Hepatocyte (in vitro differentiated cells): ENCODE data around the gene SPATA20. TPM values are rescaled to one million over a fixed set of nuclear protein-coding genes. Genes with fewer than 3 reads are reported as not detected.

ENCODE experiments used
- DNase-seq: peaks from one replicate; pipeline ENCODE4 v3.0.0-alpha.2; 2016; ENCODE audit warnings: low spot score
- H2AFZ ChIP-seq: fragments of 200-600 bp; sonication (generic); 2 replicates; pipeline ENCODE4 v1.6.0; 2016; ENCODE audit warnings: antibody characterized with exemption, mild to moderate bottlenecking
- H3K27ac ChIP-seq: fragments of 200-600 bp; sonication (generic); 2 replicates; pipeline ENCODE4 v1.5.1; 2016; ENCODE audit warnings: mild to moderate bottlenecking
- H3K27me3 ChIP-seq: fragments of 200-600 bp; sonication (generic); 2 replicates; pipeline ENCODE4 v1.6.1; 2016
- H3K36me3 ChIP-seq: fragments of 200-600 bp; sonication (generic); replicated peaks from 2 replicates; pipeline ENCODE4 v1.5.1; 2016; ENCODE audit warnings: low read depth; ENCODE audit not compliant: insufficient read depth
- H3K4me1 ChIP-seq: fragments of 200-600 bp; sonication (generic); 2 replicates; pipeline ENCODE4 v1.5.1; 2016; ENCODE audit warnings: mild to moderate bottlenecking, moderate library complexity; ENCODE audit not compliant: insufficient read depth
- H3K4me2 ChIP-seq: fragments of 200-600 bp; sonication (generic); 2 replicates; pipeline ENCODE4 v1.6.0; 2016
- H3K4me3 ChIP-seq: fragments of 200-600 bp; sonication (generic); 2 replicates; pipeline ENCODE4 v1.5.1; 2016; ENCODE audit warnings: mild to moderate bottlenecking
- H3K79me2 ChIP-seq: fragments of 200-600 bp; sonication (generic); 2 replicates; pipeline ENCODE4 v1.6.0; 2017; ENCODE audit warnings: mild to moderate bottlenecking
- H3K9me2 ChIP-seq: fragments of 200-600 bp; sonication (generic); replicated peaks from 2 replicates; pipeline ENCODE4 v1.6.0; 2017; ENCODE audit warnings: mild to moderate bottlenecking; ENCODE audit not compliant: insufficient read depth
- H3K9me3 ChIP-seq: fragments of 200-600 bp; sonication (generic); 2 replicates; pipeline ENCODE4 v1.5.1; 2016; ENCODE audit warnings: low read depth, mild to moderate bottlenecking
- H4K20me1 ChIP-seq: fragments of 200-600 bp; sonication (generic); 2 replicates; pipeline ENCODE4 v1.6.0; 2016; ENCODE audit warnings: mild to moderate bottlenecking; ENCODE audit not compliant: insufficient read depth, poor library complexity, severe bottlenecking
- EZH2 ChIP-seq: fragments of 200-600 bp; sonication (generic); IDR thresholded peaks from 2 replicates; pipeline ENCODE4 v1.6.1; 2016; ENCODE audit warnings: antibody characterized with exemption, mild to moderate bottlenecking, borderline replicate concordance
- EZH2phosphoT487 ChIP-seq: fragments of 200-600 bp; sonication (generic); IDR thresholded peaks from one replicate; pipeline ENCODE4 v1.6.1; 2018; ENCODE audit warnings: antibody characterized with exemption, mild to moderate bottlenecking, low read depth, moderate library complexity; ENCODE audit not compliant: unreplicated experiment, severe bottlenecking
- WGBS: methylation state at CpG from one replicate; pipeline ENCODE4 v1.1.6; 2016; ENCODE audit warnings: low lambda C conversion rate; ENCODE audit errors: missing lambda C conversion rate; 5-methylcytosine and 5-hydroxymethylcytosine counted together
- polyA plus RNA-seq: library from polyadenylated mRNA; unstranded; fragments of >200 nt; fragmentation: Nextera tagmentation; extraction: Ambion mirVana; gene quantifications from 2 replicates; pipeline ENCODE4 v1.2.1, GENCODE V29; 2016
- total RNA-seq: library from RNA; depleted of rRNA; stranded (reverse); fragments of >200 nt; gene quantifications from 2 replicates; pipeline ENCODE4 v1.2.3, GENCODE V29; 2014
- TF ChIP-seq, protein P1 (sequence below): fragments of 200-600 bp; sonication (generic); IDR thresholded peaks from 2 replicates; pipeline ENCODE4 v1.5.1; 2016; ENCODE audit warnings: antibody characterized with exemption, mild to moderate bottlenecking; ENCODE audit not compliant: poor library complexity

Gene SPATA20
- total and polyA plus RNA-seq, 2 experiments from 2014 or later: 97.5 to 108 TPM

- H3K4me2 ChIP-seq: no peak overlapping the region
- H4K20me1 ChIP-seq: no peaks in the 10 kb centered on the region
- no peak overlapping the region for H2AFZ ChIP-seq
- no peak for TF ChIP-seq EZH2phosphoT487
- TF ChIP-seq, protein P1, sequence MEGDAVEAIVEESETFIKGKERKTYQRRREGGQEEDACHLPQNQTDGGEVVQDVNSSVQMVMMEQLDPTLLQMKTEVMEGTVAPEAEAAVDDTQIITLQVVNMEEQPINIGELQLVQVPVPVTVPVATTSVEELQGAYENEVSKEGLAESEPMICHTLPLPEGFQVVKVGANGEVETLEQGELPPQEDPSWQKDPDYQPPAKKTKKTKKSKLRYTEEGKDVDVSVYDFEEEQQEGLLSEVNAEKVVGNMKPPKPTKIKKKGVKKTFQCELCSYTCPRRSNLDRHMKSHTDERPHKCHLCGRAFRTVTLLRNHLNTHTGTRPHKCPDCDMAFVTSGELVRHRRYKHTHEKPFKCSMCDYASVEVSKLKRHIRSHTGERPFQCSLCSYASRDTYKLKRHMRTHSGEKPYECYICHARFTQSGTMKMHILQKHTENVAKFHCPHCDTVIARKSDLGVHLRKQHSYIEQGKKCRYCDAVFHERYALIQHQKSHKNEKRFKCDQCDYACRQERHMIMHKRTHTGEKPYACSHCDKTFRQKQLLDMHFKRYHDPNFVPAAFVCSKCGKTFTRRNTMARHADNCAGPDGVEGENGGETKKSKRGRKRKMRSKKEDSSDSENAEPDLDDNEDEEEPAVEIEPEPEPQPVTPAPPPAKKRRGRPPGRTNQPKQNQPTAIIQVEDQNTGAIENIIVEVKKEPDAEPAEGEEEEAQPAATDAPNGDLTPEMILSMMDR: no peak
- TF ChIP-seq EZH2: no peak
- no peak for DNase-seq
- H3K27me3 ChIP-seq: peaks cover 40% of the 10 kb centered on the region
- H3K79me2 ChIP-seq: no peaks in the 10 kb centered on the region
- H3K9me3 ChIP-seq: no peaks in the 10 kb centered on the region
- no peak overlapping the region for H3K4me3 ChIP-seq
- H3K36me3 ChIP-seq: no peaks in the 10 kb centered on the region
- H3K9me2 ChIP-seq: no peaks in the 10 kb centered on the region
- no peak overlapping the region for H3K27ac ChIP-seq
- H3K4me1 ChIP-seq: peaks cover 28% of the 10 kb centered on the region
- 77% methylated on average over 4 of the region's 4 CpGs for WGBS
These were observed 11.1 kb downstream of the SPATA20 start for GRCh38 chr17:50558091-50558490.

DNA sequence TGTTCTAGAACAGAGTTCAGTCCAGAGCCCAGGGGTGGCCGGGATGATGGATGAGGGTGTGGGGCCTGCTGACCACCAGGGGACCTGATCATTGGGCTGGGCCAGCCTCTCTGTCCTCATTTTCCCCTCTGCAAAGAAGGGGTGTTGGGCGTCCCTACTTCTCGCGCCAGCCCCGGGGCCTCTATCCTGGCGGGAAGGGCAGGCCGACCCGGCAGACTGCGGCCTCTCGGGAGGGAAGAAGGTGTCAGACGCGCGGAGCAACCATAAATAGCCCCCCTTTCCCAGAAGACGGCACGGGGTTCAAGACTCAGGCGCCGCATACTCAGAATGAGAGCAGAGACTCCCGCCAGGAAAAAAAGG, 11.6 kb downstream of the SPATA20 start:
- peaks cover 33% of the 10 kb centered on the region for H3K4me1 ChIP-seq
- H3K4me2 ChIP-seq: peak overlapping the region; percentile 91
- no peak overlapping the region for H3K4me3 ChIP-seq
- no peak overlapping the region for H2AFZ ChIP-seq
- H3K36me3 ChIP-seq: no peaks in the 10 kb centered on the region
- TF ChIP-seq EZH2 (no peak), EZH2phosphoT487 (no peak)
- TF ChIP-seq, protein P1: no peak
- H3K27me3 ChIP-seq: peaks cover 45% of the 10 kb centered on the region
- DNase-seq: no peak
- no peaks in the 10 kb centered on the region for H3K9me2 ChIP-seq
- no peaks in the 10 kb centered on the region for H4K20me1 ChIP-seq
- 13% methylated on average over 18 of the region's 18 CpGs for WGBS
- H3K9me3 ChIP-seq: no peaks in the 10 kb centered on the region
- H3K79me2 ChIP-seq: no peaks in the 10 kb centered on the region
- H3K27ac ChIP-seq: no peak overlapping the region

GRCh38 chr17:50558941-50559614, 12.1 kb downstream of the SPATA20 start:
- H3K9me2 ChIP-seq: no peaks in the 10 kb centered on the region
- H3K27me3 ChIP-seq: peaks cover 50% of the 10 kb centered on the region
- no peak overlapping the region for H2AFZ ChIP-seq
- peak; percentile 62 for DNase-seq
- H3K27ac ChIP-seq: no peak overlapping the region
- H3K36me3 ChIP-seq: no peaks in the 10 kb centered on the region
- no peaks in the 10 kb centered on the region for H3K9me3 ChIP-seq
- no peaks in the 10 kb centered on the region for H3K79me2 ChIP-seq
- peaks cover 38% of the 10 kb centered on the region for H3K4me1 ChIP-seq
- H3K4me2 ChIP-seq: peak overlapping the region; percentile 91
- TF ChIP-seq EZH2 (no peak), EZH2phosphoT487 (no peak)
- TF ChIP-seq, protein P1: no peak
- WGBS: 2% methylated on average over 54 of the region's 55 CpGs
- no peaks in the 10 kb centered on the region for H4K20me1 ChIP-seq
- no peak overlapping the region for H3K4me3 ChIP-seq
